ENCODE measurements around the gene LHPP.

GRCh38 chr10:124467165-124467564, 5.5 kb downstream of the LHPP start:
- TF ChIP-seq PAX8 (IDR thresholded peaks at IDR 0.05) = no peak
- no peak for TF ChIP-seq CTCF (IDR thresholded peaks at IDR 0.05 in 2 of 3, conservative IDR thresholded peaks at IDR 0.05 in 1 of 3; ENCODE audit: control insufficient read depth in 2 of 3, extremely low read depth in 1 of 3, insufficient read depth in 1 of 3, low read depth in 3 of 3, low read length in 3 of 3)
- TF ChIP-seq BACH1 (IDR thresholded peaks at IDR 0.05; ENCODE audit: borderline replicate concordance) = no peak
- TF ChIP-seq MXI1 (IDR thresholded peaks at IDR 0.05; ENCODE audit: low read depth, low read length) = no peak
